K562 (cell line): ENCODE data around the gene ADCY5. TPM values are rescaled to one million over a fixed set of nuclear protein-coding genes. Genes with fewer than 3 reads are reported as not detected.

Source experiments
- DLX4 ChIP-seq: fragments of 250-450 bp; sonication (Bioruptor Pico); IDR thresholded peaks from 2 replicates; pipeline ENCODE4 v1.6.1; 2021; ENCODE audit warnings: mild to moderate bottlenecking
- FOXA3 ChIP-seq, 2 experiments: fragments of 450-650 bp in 1 of 2; sonication (generic) in 1 of 2; formaldehyde crosslinking; IDR thresholded peaks in 1 of 2; conservative IDR thresholded peaks in 1 of 2; 2 replicates each; pipeline versions ENCODE4 v1.4.0 to v1.8.0; 2020 to 2022; ENCODE audit warnings: mild to moderate bottlenecking in 2 of 2, missing genetic modification reagents in 1 of 2
- FOXP1 ChIP-seq: sonication (generic); formaldehyde crosslinking; IDR thresholded peaks from 2 replicates; pipeline ENCODE4 v1.8.0; 2022; ENCODE audit warnings: mild to moderate bottlenecking, missing genetic modification reagents
- JUND ChIP-seq, 2 experiments: IDR thresholded peaks; 2 replicates in 1 of 2; 3 replicates in 1 of 2; pipeline ENCODE4 v1.6.1; 2011; ENCODE audit warnings: borderline replicate concordance in 2 of 2, low read depth in 2 of 2, low read length in 2 of 2, improper control_type of control experiment in 1 of 2, missing biosample characterization in 1 of 2, missing genetic modification characterization in 1 of 2, missing genetic modification reagents in 1 of 2
- MITF ChIP-seq: IDR thresholded peaks from 2 replicates; pipeline ENCODE4 v1.6.1; 2014; ENCODE audit warnings: antibody characterized with exemption
- NR2F6 ChIP-seq: fragments of 450-650 bp; formaldehyde crosslinking; IDR thresholded peaks from 2 replicates; pipeline ENCODE4 v1.4.0; 2020; ENCODE audit warnings: mild to moderate bottlenecking
- POLR3G ChIP-seq: IDR thresholded peaks from 2 replicates; pipeline ENCODE4 v1.6.1; 2011; ENCODE audit not compliant: insufficient read length, insufficient replicate concordance; ENCODE audit errors: extremely low read depth
- PRDM10 ChIP-seq: fragments of 450-650 bp; IDR thresholded peaks from 2 replicates; pipeline ENCODE4 v1.6.1; 2018; ENCODE audit not compliant: partially characterized antibody
- SAFB ChIP-seq: fragments of 200-400 bp; formaldehyde crosslinking; IDR thresholded peaks from 2 replicates; pipeline ENCODE4 v1.6.1; 2017; ENCODE audit warnings: low read depth, low read length, borderline replicate concordance
- SMC3 ChIP-seq: conservative IDR thresholded peaks from 2 replicates; pipeline ENCODE4 v1.6.1; 2011; ENCODE audit warnings: low read depth, low read length, improper control_type of control experiment; ENCODE audit not compliant: insufficient read depth
- TCFL5 ChIP-seq: fragments of 250-450 bp; sonication (Bioruptor Pico); conservative IDR thresholded peaks from 2 replicates; pipeline ENCODE4 v1.6.1; 2021; ENCODE audit warnings: mild to moderate bottlenecking, moderate library complexity, matching md5 sums
- ZBTB2 ChIP-seq: fragments of 450-650 bp; IDR thresholded peaks from 2 replicates; pipeline ENCODE4 v1.6.1; 2016; ENCODE audit warnings: antibody characterized with exemption
- ZNF134 ChIP-seq: fragments of 250-450 bp; sonication (Bioruptor Pico); conservative IDR thresholded peaks from 2 replicates; pipeline ENCODE4 v1.4.0; 2020
- ZNF197 ChIP-seq: fragments of 200-800 bp; sonication (Bioruptor generic); IDR thresholded peaks from 2 replicates; pipeline ENCODE4 v1.6.1; 2016; ENCODE audit warnings: low read depth, missing genetic modification characterization, missing compliant biosample characterization
- ZNF398 ChIP-seq: fragments of 250-450 bp; sonication (Bioruptor Pico); IDR thresholded peaks from 2 replicates; pipeline ENCODE4 v1.8.0; 2021; ENCODE audit warnings: moderate library complexity, mild to moderate bottlenecking, inconsistent platforms
- polyA plus RNA-seq, 8 experiments: library from polyadenylated mRNA; depleted of rRNA in 4 of 8; stranded (reverse) in 5 of 8; unstranded in 3 of 8; fragments of >200 nt; fragmentation: Nextera tagmentation in 2 of 8; fragmentation: Illumina TruSeq in 1 of 8; extraction: Ambion mirVana in 2 of 8; extraction: Trizol in 1 of 8; gene quantifications; 2 replicates each; pipeline versions ENCODE4 v1.2.1 to v1.2.3, GENCODE V29; 2011 to 2014; ENCODE audit warnings: inconsistent platforms in 1 of 8, missing spikeins in 1 of 8
- total RNA-seq, 7 experiments: library from RNA; depleted of rRNA in 6 of 7; stranded (reverse); fragments of >200 nt in 6 of 7; fragmentation: Illumina TruSeq in 2 of 7; extraction: Trizol in 2 of 7; gene quantifications; 2 replicates each; pipeline versions ENCODE4 v1.2.1 to v1.2.3, GENCODE V29; 2011 to 2021; ENCODE audit warnings: low replicate concordance in 1 of 7

Gene ADCY5
- total and polyA plus RNA-seq, 9 of the 15 experiments (the other 6 are each of a cell fraction or from before 2014, with no cell fraction given), result under 0.01 TPM; not detected in 8

- TF ChIP-seq ZBTB2, result no peak
- TF ChIP-seq ZNF197 (CRISPR knock-in tag), result no peak
- no peak for TF ChIP-seq MITF
- TF ChIP-seq SAFB, result no peak
- no peak for TF ChIP-seq POLR3G
- TF ChIP-seq FOXP1, result 0 out of 2 replicates have a peak, but pooled peaks have one; percentile 26
- no peak for TF ChIP-seq FOXA3 (CRISPR knock-in tag; conservative IDR thresholded peaks at IDR 0.05 in 1 of 2, IDR thresholded peaks at IDR 0.05 in 1 of 2)
- no peak for TF ChIP-seq DLX4 (CRISPR knock-in tag)
- no peak for TF ChIP-seq PRDM10
- TF ChIP-seq NR2F6, result no peak
- TF ChIP-seq SMC3, result peak; percentile 57
- TF ChIP-seq JUND (IDR thresholded peaks at IDR 0.05; ENCODE audit: borderline replicate concordance, low read depth, low read length), result 0 out of 2 replicates have a peak, but pooled peaks have one; percentile 15
- no peak for TF ChIP-seq JUND (tag; IDR thresholded peaks at IDR 0.05; ENCODE audit: borderline replicate concordance, low read depth, low read length)
- no peak for TF ChIP-seq TCFL5
- no peak for TF ChIP-seq ZNF398
- no peak for TF ChIP-seq ZNF134 (CRISPR knock-in tag)
These were observed 162.4 kb downstream of the ADCY5 start (continued) for GRCh38 chr3:123286308-123287023.
